Type B pancreatic cell (in vitro differentiated cells): ENCODE data around the gene CSF1R. TPM values are rescaled to one million over a fixed set of nuclear protein-coding genes. Genes with fewer than 3 reads are reported as not detected.

Experiments used
- DNase-seq: peaks from one replicate; pipeline ENCODE4 v3.0.0; 2021; ENCODE audit warnings: mixed read lengths; ENCODE audit not compliant: unreplicated experiment; ENCODE audit errors: extremely low spot score
- H3K27ac Mint-ChIP-seq: 2 replicates; pipeline ENCODE4 v1.8.0; 2021; ENCODE audit warnings: mild to moderate bottlenecking, mixed read lengths
- H3K27me3 Mint-ChIP-seq: 2 replicates; pipeline ENCODE4 v1.8.0; 2021; ENCODE audit warnings: mixed read lengths
- H3K36me3 Mint-ChIP-seq: 2 replicates; pipeline ENCODE4 v1.8.0; 2021; ENCODE audit warnings: mixed read lengths
- H3K4me1 Mint-ChIP-seq: one replicate; pipeline ENCODE4 v1.8.0; 2021; ENCODE audit warnings: mixed read lengths; ENCODE audit not compliant: unreplicated experiment
- H3K4me3 Mint-ChIP-seq: 2 replicates; pipeline ENCODE4 v1.8.0; 2021; ENCODE audit warnings: mild to moderate bottlenecking, mixed read lengths
- H3K9me3 Mint-ChIP-seq: 2 replicates; pipeline ENCODE4 v1.8.0; 2021; ENCODE audit warnings: mixed read lengths
- CTCF ChIP-seq: fragments of 200-600 bp; sonication (generic); conservative IDR thresholded peaks from 2 replicates; pipeline ENCODE4 v1.5.0; 2021; ENCODE audit warnings: antibody characterized with exemption, mild to moderate bottlenecking
- total RNA-seq: library from RNA; stranded (reverse); gene quantifications from 2 replicates; pipeline ENCODE4 v1.2.1, GENCODE V29; 2021; ENCODE audit warnings: low replicate concordance

CSF1R gene
- total RNA-seq, 1 donor from 2014 or later = 4.0 TPM

- peaks cover 26% of the 10 kb centered on the region for H3K4me1 Mint-ChIP-seq
- H3K4me3 Mint-ChIP-seq = no peak overlapping the region
- peaks cover 19% of the 10 kb centered on the region for H3K27me3 Mint-ChIP-seq
- DNase-seq = peak; percentile 56
- no peaks in the 10 kb centered on the region for H3K9me3 Mint-ChIP-seq
- no peaks in the 10 kb centered on the region for H3K36me3 Mint-ChIP-seq
- TF ChIP-seq CTCF = no peak
- H3K27ac Mint-ChIP-seq = no peak overlapping the region
Observed at GRCh38 chr5:150080696-150081435, 5.5 kb downstream of the CSF1R start.

GRCh38 chr5:150079909-150080461, 6.4 kb downstream of the CSF1R start:
- Mint-ChIP-seq H3K27ac (no peak overlapping the region), H3K4me3 (no peak overlapping the region), H3K4me1 (peaks cover 26% of the 10 kb centered on the region), H3K9me3 (no peaks in the 10 kb centered on the region), H3K36me3 (no peaks in the 10 kb centered on the region), H3K27me3 (peaks cover 13% of the 10 kb centered on the region)
- peak; percentile 62 for DNase-seq
- TF ChIP-seq CTCF = no peak

GRCh38 chr5:150078802-150079689, 7.3 kb downstream of the CSF1R start:
- H3K9me3 Mint-ChIP-seq = no peaks in the 10 kb centered on the region
- H3K36me3 Mint-ChIP-seq = no peaks in the 10 kb centered on the region
- H3K27ac Mint-ChIP-seq = no peak overlapping the region
- H3K4me3 Mint-ChIP-seq = no peak overlapping the region
- peaks cover 26% of the 10 kb centered on the region for H3K4me1 Mint-ChIP-seq
- peaks cover 13% of the 10 kb centered on the region for H3K27me3 Mint-ChIP-seq
- peak; percentile 50 for DNase-seq
- TF ChIP-seq CTCF = no peak

- Mint-ChIP-seq H3K36me3 (no peaks in the 10 kb centered on the region), H3K9me3 (no peaks in the 10 kb centered on the region), H3K4me1 (peaks cover 18% of the 10 kb centered on the region), H3K27ac (no peak overlapping the region), H3K4me3 (no peak overlapping the region), H3K27me3 (peaks cover 9% of the 10 kb centered on the region)
- DNase-seq = peak; percentile 53
- no peak for TF ChIP-seq CTCF
Observed at GRCh38 chr5:150077996-150078801, 8.2 kb downstream of the CSF1R start.

- Mint-ChIP-seq H3K4me1 (peaks cover 18% of the 10 kb centered on the region), H3K4me3 (no peak overlapping the region), H3K36me3 (no peaks in the 10 kb centered on the region), H3K9me3 (no peaks in the 10 kb centered on the region), H3K27ac (no peak overlapping the region), H3K27me3 (peaks cover 14% of the 10 kb centered on the region)
- no peak for TF ChIP-seq CTCF
- DNase-seq = peak; percentile 29
Observed at GRCh38 chr5:150077060-150077459, 9.3 kb downstream of the CSF1R start.
